CD4-positive, alpha-beta T cell (primary cell): Measurements from ENCODE around the gene ZNG1C. TPM values are rescaled to one million over a fixed set of nuclear protein-coding genes. Genes with fewer than 3 reads are reported as not detected.
"Not testable (repeated sequence)": the region's sequence is repeated elsewhere in the genome, so short reads cannot be mapped to it uniquely, and the experiment has no call there.

ENCODE experiments used
- ATAC-seq: fragments of 200-7000 bp; cut with Tn5 transposase; one replicate; pipeline ENCODE4 v1.10.0; 2022; ENCODE audit warnings: mild to moderate bottlenecking; ENCODE audit not compliant: poor library complexity
- CTCF ChIA-PET: fragments of 350-600 bp; sonication (Branson Sonifier 250); formaldehyde crosslinking; loops from one replicate; lab custom pipeline; 2021; ENCODE audit warnings: antibody characterized with exemption, inconsistent platforms; lab: Charles Lee
- POLR2A ChIA-PET: fragments of 350-600 bp; sonication (Branson Sonifier 250); formaldehyde crosslinking; loops from one replicate; lab custom pipeline; 2021; ENCODE audit warnings: antibody characterized with exemption, inconsistent platforms; lab: Charles Lee
- DNase-seq, 14 experiments: peaks; one replicate each; pipeline ENCODE4 v3.0.0-alpha.2; 2013 to 2020; ENCODE audit warnings: mixed read lengths in 2 of 14
- H3K27ac ChIP-seq, 2 donors: one replicate each; pipeline versions ENCODE4 v1.5.1 to v1.7.0; 2013; ENCODE audit warnings: low read length in 2 of 2, low read depth in 1 of 2, mild to moderate bottlenecking in 1 of 2
- H3K27me3 ChIP-seq, 2 experiments: 1 replicate in 1 of 2; 2 replicates in 1 of 2; pipeline versions ENCODE4 v1.6.1 to v1.7.0; 2013; ENCODE audit warnings: low read length in 2 of 2, control low read depth in 1 of 2, mild to moderate bottlenecking in 1 of 2, moderate library complexity in 1 of 2; ENCODE audit not compliant: insufficient read depth in 2 of 2, control insufficient read depth in 1 of 2
- H3K36me3 ChIP-seq: one replicate; pipeline ENCODE4 v1.6.1; 2013; ENCODE audit warnings: low read length, control low read depth; ENCODE audit not compliant: insufficient read depth
- H3K4me1 ChIP-seq: one replicate; pipeline ENCODE4 v1.6.1; 2013; ENCODE audit warnings: low read length, control low read depth; ENCODE audit not compliant: insufficient read depth
- H3K4me3 ChIP-seq: one replicate; pipeline ENCODE4 v1.5.1; 2013; ENCODE audit warnings: mild to moderate bottlenecking, low read length, moderate library complexity
- H3K9me3 ChIP-seq, 2 experiments: 1 replicate in 1 of 2; 2 replicates in 1 of 2; pipeline versions ENCODE4 v1.6.1 to v1.7.0; 2013; ENCODE audit warnings: low read length in 2 of 2, mild to moderate bottlenecking in 2 of 2, control low read depth in 1 of 2, moderate library complexity in 1 of 2; ENCODE audit not compliant: control insufficient read depth in 1 of 2, insufficient read depth in 1 of 2
- H3K27ac Mint-ChIP-seq: one replicate; pipeline ENCODE4 v1.8.0; 2020; ENCODE audit warnings: mixed read lengths
- H3K27me3 Mint-ChIP-seq: one replicate; pipeline ENCODE4 v1.8.0; 2021; ENCODE audit warnings: mixed read lengths
- H3K36me3 Mint-ChIP-seq: one replicate; pipeline ENCODE4 v1.8.0; 2021; ENCODE audit warnings: low read depth, mixed read lengths
- H3K4me1 Mint-ChIP-seq: one replicate; pipeline ENCODE4 v1.8.0; 2021; ENCODE audit warnings: low read depth, mixed read lengths
- H3K4me3 Mint-ChIP-seq: one replicate; pipeline ENCODE4 v1.8.0; 2020; ENCODE audit warnings: mild to moderate bottlenecking, mixed read lengths
- H3K9me3 Mint-ChIP-seq: one replicate; pipeline ENCODE4 v1.8.0; 2020; ENCODE audit warnings: mixed read lengths
- intact Hi-C, 2 experiments: fragments of 100-400 bp; cut with DNase I in 1 of 2; cut with micrococcal nuclease in 1 of 2; formaldehyde crosslinking; loops; one replicate each; pipeline versions ENCODE4 v1.15.1 to v1.9.0; 2023 to 2025; cut with DNase I, micrococcal nuclease
- total RNA-seq, 174 experiments: library from RNA in 2 of 174; stranded (reverse) in 2 of 174; gene quantifications; one replicate each; pipeline ENCODE4 v1.2.3 and lab custom pipeline; 2021 to 2026

ZNG1C gene
- total RNA-seq, 2 experiments from 2014 or later = 27.6 to 29.7 TPM

GRCh38 chr9:68342265-68343025 lies 100.7 kb downstream of the ZNG1C start:
- H3K4me1 ChIP-seq, intact Hi-C loops, H3K27ac ChIP-seq, DNase-seq, H3K27me3 ChIP-seq, H3K27ac Mint-ChIP-seq, H3K27me3 Mint-ChIP-seq, H3K9me3 Mint-ChIP-seq, H3K36me3 ChIP-seq, H3K36me3 Mint-ChIP-seq, POLR2A ChIA-PET, H3K9me3 ChIP-seq, H3K4me3 Mint-ChIP-seq, CTCF ChIA-PET, H3K4me1 Mint-ChIP-seq, H3K4me3 ChIP-seq: not testable (repeated sequence)
- ATAC-seq = peak; percentile 88

- ATAC-seq, H3K27ac ChIP-seq, H3K4me3 Mint-ChIP-seq, H3K4me3 ChIP-seq, H3K9me3 ChIP-seq, H3K4me1 ChIP-seq, H3K27me3 Mint-ChIP-seq, H3K36me3 ChIP-seq, H3K36me3 Mint-ChIP-seq, POLR2A ChIA-PET, H3K4me1 Mint-ChIP-seq, intact Hi-C loops, H3K27ac Mint-ChIP-seq, H3K9me3 Mint-ChIP-seq, CTCF ChIA-PET, H3K27me3 ChIP-seq, DNase-seq: not testable (repeated sequence)
Measured at GRCh38 chr9:68343242-68343641, 101.5 kb downstream of the ZNG1C start.

GRCh38 chr9:68343992-68344391 lies 102.2 kb downstream of the ZNG1C start:
- H3K4me3 ChIP-seq, intact Hi-C loops, H3K4me1 Mint-ChIP-seq, DNase-seq, H3K9me3 ChIP-seq, H3K9me3 Mint-ChIP-seq, H3K4me3 Mint-ChIP-seq, H3K4me1 ChIP-seq, H3K27ac ChIP-seq, H3K36me3 ChIP-seq, H3K27ac Mint-ChIP-seq, H3K36me3 Mint-ChIP-seq, POLR2A ChIA-PET, CTCF ChIA-PET, ATAC-seq, H3K27me3 ChIP-seq: not testable (repeated sequence)
- H3K27me3 Mint-ChIP-seq = peaks cover 10% of the 10 kb centered on the region

Other genes with a start within 250 kb of the ZNG1C start
- gene FOXD4L3, start 60.9 kb downstream of the ZNG1C start, total RNA-seq = not detected
- not detected for gene PGM5, start 114.6 kb downstream of the ZNG1C start, total RNA-seq